Measurements from ENCODE around the gene SOX1. TPM values are rescaled to one million over a fixed set of nuclear protein-coding genes. Genes with fewer than 3 reads are reported as not detected.

Gene SOX1
- total and polyA plus RNA-seq, 2 of the 13 experiments (the other 11 are each of a cell fraction or from before 2014, with no cell fraction given): not detected

DNA sequence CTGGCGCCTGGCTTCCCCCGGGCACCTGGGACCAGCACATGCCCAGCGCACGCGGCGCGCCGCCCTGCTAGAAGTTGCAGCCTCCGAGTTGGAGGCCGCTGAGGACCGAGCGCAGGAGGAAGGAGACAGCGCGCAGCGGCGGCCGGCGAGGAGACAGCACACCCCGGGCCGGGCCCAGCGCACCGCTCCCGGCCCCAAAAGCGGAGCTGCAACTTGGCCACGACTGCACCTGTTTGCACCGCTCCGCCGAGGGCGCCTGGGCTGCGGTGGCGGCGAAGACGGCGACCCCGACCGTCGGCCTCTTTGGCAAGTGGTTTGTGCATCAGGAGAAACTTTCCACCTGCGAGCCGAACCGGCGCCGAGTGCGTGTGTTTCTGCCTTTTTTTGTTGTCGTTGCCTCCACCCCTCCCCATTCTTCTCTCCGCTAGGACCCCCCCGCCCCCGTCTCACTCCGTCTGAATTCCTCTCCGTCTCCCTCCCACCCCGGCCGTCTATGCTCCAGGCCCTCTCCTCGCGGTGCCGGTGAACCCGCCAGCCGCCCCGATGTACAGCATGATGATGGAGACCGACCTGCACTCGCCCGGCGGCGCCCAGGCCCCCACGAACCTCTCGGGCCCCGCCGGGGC, at the start of gene SOX1 (continued):
- TF ChIP-seq ZNF512B (CRISPR knock-in tag; IDR thresholded peaks at IDR 0.05; ENCODE audit: borderline replicate concordance) (no peak), SIX4 (CRISPR knock-in tag; IDR thresholded peaks at IDR 0.05) (no peak), MEF2D (CRISPR knock-in tag; IDR thresholded peaks at IDR 0.05) (no peak), HOXD1 (CRISPR knock-in tag; IDR thresholded peaks at IDR 0.05) (no peak), EEA1 (CRISPR knock-in tag; IDR thresholded peaks at IDR 0.05; ENCODE audit: borderline replicate concordance) (no peak), TAF1 (CRISPR knock-in tag; IDR thresholded peaks at IDR 0.05) (no peak), BRCA1 (CRISPR knock-in tag; IDR thresholded peaks at IDR 0.05) (no peak), CENPT (CRISPR knock-in tag; IDR thresholded peaks at IDR 0.05; ENCODE audit: low read depth) (no peak)
- TF ChIP-seq, protein P1, sequence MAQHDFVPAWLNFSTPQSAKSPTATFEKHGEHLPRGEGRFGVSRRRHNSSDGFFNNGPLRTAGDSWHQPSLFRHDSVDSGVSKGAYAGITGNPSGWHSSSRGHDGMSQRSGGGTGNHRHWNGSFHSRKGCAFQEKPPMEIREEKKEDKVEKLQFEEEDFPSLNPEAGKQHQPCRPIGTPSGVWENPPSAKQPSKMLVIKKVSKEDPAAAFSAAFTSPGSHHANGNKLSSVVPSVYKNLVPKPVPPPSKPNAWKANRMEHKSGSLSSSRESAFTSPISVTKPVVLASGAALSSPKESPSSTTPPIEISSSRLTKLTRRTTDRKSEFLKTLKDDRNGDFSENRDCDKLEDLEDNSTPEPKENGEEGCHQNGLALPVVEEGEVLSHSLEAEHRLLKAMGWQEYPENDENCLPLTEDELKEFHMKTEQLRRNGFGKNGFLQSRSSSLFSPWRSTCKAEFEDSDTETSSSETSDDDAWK (CRISPR knock-in tag; IDR thresholded peaks at IDR 0.05): no peak

DNA sequence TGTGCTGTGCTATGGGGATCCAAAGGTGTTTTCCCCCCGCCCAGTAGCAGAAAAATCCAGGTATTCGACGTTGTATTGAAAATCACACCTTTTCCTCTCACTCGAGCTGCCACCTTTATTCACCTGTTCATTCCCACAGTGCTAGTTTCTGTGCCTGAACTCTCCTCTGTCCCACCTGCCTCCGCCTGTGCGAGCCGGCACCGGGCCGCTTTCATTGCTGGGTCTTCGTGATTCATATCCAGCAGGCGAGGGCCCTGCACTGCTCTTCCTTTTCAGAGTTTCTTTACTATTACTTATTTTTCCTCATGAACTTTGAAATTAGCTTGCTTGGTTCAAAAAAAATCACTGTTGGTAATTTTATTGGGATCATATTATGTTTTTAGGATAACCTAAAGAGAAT, 42.4 kb upstream of the SOX1 start:
- H3K27me3 ChIP-seq (ENCODE audit: control insufficient read depth in 1 of 2, insufficient read depth in 2 of 2, low read length in 2 of 2): peaks cover 1 to 50% of the 10 kb centered on the region in 2 experiments; a peak in 4 of 5 replicates
- no peaks in the 10 kb centered on the region for H3K9me3 ChIP-seq (ENCODE audit: low read length)
- DNase-seq (ENCODE audit: low spot score) (no peak), FAIRE-seq (no peak), ATAC-seq (no peak)
- no peak overlapping the region for H3K9ac ChIP-seq (ENCODE audit: insufficient read depth, low read depth, low read length)
- H3K4me3 ChIP-seq (replicated peaks in 1 of 3; ENCODE audit: insufficient read depth in 1 of 3, low read depth in 2 of 3, low read length in 3 of 3): no peak overlapping the region
- BruUV-seq (replicated peaks): no TSS peak
- no peaks in the 10 kb centered on the region for H3K79me2 ChIP-seq (ENCODE audit: insufficient read depth, low read length)
- 55% methylated on average over 11 of the region's 11 CpGs for WGBS (ENCODE audit: low lambda C conversion rate)
- H3K27ac ChIP-seq (ENCODE audit: extremely low read length, insufficient read depth, low read length): no peak overlapping the region
- in situ Hi-C loops (cut with HindIII; ENCODE audit: extremely low pct_ligation_motif_present, low pct_unique_long_range_greater_than_20kb): no loop called here
- intact Hi-C loops (cut with micrococcal nuclease; ENCODE audit: unreplicated experiment): no loop called here
- H3K4me1 ChIP-seq (ENCODE audit: insufficient read depth, low read length): no peaks in the 10 kb centered on the region
- no peak overlapping the region for H2AFZ ChIP-seq (ENCODE audit: low read length)
- ChIA-PET CTCF (ENCODE audit: low intra/inter-chr PET ratio, low total read pairs) (no interaction called here), POLR2A (no interaction called here)
- H3K36me3 ChIP-seq (replicated peaks in 1 of 2; ENCODE audit: control insufficient read depth in 1 of 2, insufficient read depth in 2 of 2, low read length in 2 of 2): no peaks in the 10 kb centered on the region
- H4K20me1 ChIP-seq (ENCODE audit: insufficient read depth, low read length): no peaks in the 10 kb centered on the region
- no peak overlapping the region for H3K4me2 ChIP-seq (ENCODE audit: low read depth, low read length)
- TF ChIP-seq SMYD3 (CRISPR knock-in tag; IDR thresholded peaks at IDR 0.05): no peak
- no peak for TF ChIP-seq ZNF577 (CRISPR knock-in tag; IDR thresholded peaks at IDR 0.05; ENCODE audit: borderline replicate concordance, low read depth)
- no peak for TF ChIP-seq FOXM1 (CRISPR knock-in tag; IDR thresholded peaks at IDR 0.05)
- TF ChIP-seq, protein P2, sequence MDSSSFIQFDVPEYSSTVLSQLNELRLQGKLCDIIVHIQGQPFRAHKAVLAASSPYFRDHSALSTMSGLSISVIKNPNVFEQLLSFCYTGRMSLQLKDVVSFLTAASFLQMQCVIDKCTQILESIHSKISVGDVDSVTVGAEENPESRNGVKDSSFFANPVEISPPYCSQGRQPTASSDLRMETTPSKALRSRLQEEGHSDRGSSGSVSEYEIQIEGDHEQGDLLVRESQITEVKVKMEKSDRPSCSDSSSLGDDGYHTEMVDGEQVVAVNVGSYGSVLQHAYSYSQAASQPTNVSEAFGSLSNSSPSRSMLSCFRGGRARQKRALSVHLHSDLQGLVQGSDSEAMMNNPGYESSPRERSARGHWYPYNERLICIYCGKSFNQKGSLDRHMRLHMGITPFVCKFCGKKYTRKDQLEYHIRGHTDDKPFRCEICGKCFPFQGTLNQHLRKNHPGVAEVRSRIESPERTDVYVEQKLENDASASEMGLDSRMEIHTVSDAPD (CRISPR knock-in tag; IDR thresholded peaks at IDR 0.05): no peak
- TF ChIP-seq NFYC (CRISPR knock-in tag; IDR thresholded peaks at IDR 0.05): no peak
- no peak for TF ChIP-seq THAP11 (CRISPR knock-in tag; IDR thresholded peaks at IDR 0.05)
- TF ChIP-seq ZNF768 (CRISPR knock-in tag; IDR thresholded peaks at IDR 0.05): no peak
- no peak for TF ChIP-seq DRAP1 (CRISPR knock-in tag; IDR thresholded peaks at IDR 0.05)
